Choroid plexus epithelial cell (primary cell): ENCODE measurements around the gene TNFAIP2.

Experiments used
- DNase-seq: peaks from one replicate; pipeline ENCODE4 v3.0.0-alpha.2; 2010; ENCODE audit warnings: low read depth
- H3K4me3 ChIP-seq: 2 replicates; pipeline ENCODE4 v1.5.1; 2011; ENCODE audit warnings: low read depth, mild to moderate bottlenecking, control low read depth, low read length, moderate library complexity
- CTCF ChIP-seq: conservative IDR thresholded peaks from 2 replicates; pipeline ENCODE4 v1.5.1; 2011; ENCODE audit warnings: low read depth, mild to moderate bottlenecking, control low read depth, inconsistent platforms, low read length, moderate library complexity

Gene TNFAIP2

GRCh38 chr14:103122947-103123633 is at the start of gene TNFAIP2:
TSS of gene TNFAIP2 (plus strand) at chr14:103123461. CDS start at chr14:103126458, 2,997 bp downstream.
- H3K4me3 ChIP-seq = peak within 1 kb of the TSS; percentile 35
- DNase-seq = no peak
- TF ChIP-seq CTCF = no peak

- no peak overlapping the region for H3K4me3 ChIP-seq
- TF ChIP-seq CTCF = no peak
- DNase-seq = no peak
Observed at GRCh38 chr14:103073876-103074728, 49.2 kb upstream of the TNFAIP2 start.

GRCh38 chr14:103074729-103075367 is 48.4 kb upstream of the TNFAIP2 start:
- no peak for TF ChIP-seq CTCF
- no peak for DNase-seq
- no peak overlapping the region for H3K4me3 ChIP-seq

- DNase-seq = peak; percentile 88
- no peak overlapping the region for H3K4me3 ChIP-seq
- TF ChIP-seq CTCF = peak; percentile 87
Observed at GRCh38 chr14:103078420-103078749, 44.9 kb upstream of the TNFAIP2 start.

- TF ChIP-seq CTCF = no peak
- no peak overlapping the region for H3K4me3 ChIP-seq
- DNase-seq = no peak
Observed at GRCh38 chr14:103078860-103079587, 44.2 kb upstream of the TNFAIP2 start.

- no peak for DNase-seq
- no peak for TF ChIP-seq CTCF
- no peak overlapping the region for H3K4me3 ChIP-seq
Observed at GRCh38 chr14:103081951-103082350, 41.3 kb upstream of the TNFAIP2 start.
